GM12865 (cell line): ENCODE measurements around the gene KIF3A.

ENCODE experiments used
- DNase-seq: peaks from one replicate; pipeline ENCODE4 v3.0.0; 2010; ENCODE audit warnings: low read depth
- H3K4me3 ChIP-seq: 2 replicates; pipeline ENCODE4 v1.5.1; 2011; ENCODE audit warnings: mild to moderate bottlenecking, low read depth, low read length, control low read depth
- TF ChIP-seq, protein P1 (sequence below): IDR thresholded peaks from 2 replicates; pipeline ENCODE4 v1.5.1; 2011; ENCODE audit warnings: low read length, control low read depth, low read depth, inconsistent platforms; ENCODE audit not compliant: insufficient read depth; ENCODE audit errors: missing control alignments

Gene KIF3A

DNA sequence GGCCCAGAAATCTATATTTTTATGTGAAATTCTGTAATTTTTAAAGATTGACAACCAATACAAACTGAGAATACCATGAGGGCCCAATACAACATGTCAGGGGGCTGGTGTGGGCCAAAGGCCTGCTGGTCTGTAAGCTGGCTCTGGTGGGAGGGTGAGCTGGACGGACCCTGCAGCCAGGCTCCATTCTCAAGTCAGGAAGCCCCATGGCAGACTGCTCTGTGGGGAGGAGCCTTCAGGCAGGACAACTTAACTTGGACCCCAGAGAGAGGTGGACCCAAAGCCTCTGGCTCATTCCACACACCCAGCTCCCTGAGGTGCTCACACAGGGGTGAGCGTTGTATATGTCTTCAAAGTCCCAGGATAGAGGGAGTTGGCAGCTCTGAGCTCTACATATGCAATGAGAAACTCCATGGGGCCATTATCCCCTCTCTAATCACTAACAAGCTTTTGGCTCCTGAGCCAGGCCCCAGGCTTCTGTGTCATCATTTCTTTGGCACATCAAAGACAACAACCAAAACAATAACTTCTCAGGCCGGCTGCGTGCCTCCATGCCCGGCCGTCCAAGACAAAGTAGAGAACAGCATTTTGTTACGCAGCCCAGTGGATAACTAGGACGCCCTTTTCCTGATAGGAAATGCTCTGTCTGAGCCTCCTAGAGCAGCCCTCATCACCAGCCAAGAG, 33.3 kb upstream of the KIF3A start:
- TF ChIP-seq, protein P1, sequence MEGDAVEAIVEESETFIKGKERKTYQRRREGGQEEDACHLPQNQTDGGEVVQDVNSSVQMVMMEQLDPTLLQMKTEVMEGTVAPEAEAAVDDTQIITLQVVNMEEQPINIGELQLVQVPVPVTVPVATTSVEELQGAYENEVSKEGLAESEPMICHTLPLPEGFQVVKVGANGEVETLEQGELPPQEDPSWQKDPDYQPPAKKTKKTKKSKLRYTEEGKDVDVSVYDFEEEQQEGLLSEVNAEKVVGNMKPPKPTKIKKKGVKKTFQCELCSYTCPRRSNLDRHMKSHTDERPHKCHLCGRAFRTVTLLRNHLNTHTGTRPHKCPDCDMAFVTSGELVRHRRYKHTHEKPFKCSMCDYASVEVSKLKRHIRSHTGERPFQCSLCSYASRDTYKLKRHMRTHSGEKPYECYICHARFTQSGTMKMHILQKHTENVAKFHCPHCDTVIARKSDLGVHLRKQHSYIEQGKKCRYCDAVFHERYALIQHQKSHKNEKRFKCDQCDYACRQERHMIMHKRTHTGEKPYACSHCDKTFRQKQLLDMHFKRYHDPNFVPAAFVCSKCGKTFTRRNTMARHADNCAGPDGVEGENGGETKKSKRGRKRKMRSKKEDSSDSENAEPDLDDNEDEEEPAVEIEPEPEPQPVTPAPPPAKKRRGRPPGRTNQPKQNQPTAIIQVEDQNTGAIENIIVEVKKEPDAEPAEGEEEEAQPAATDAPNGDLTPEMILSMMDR = no peak
- H3K4me3 ChIP-seq = no peak overlapping the region
- no peak for DNase-seq

DNA sequence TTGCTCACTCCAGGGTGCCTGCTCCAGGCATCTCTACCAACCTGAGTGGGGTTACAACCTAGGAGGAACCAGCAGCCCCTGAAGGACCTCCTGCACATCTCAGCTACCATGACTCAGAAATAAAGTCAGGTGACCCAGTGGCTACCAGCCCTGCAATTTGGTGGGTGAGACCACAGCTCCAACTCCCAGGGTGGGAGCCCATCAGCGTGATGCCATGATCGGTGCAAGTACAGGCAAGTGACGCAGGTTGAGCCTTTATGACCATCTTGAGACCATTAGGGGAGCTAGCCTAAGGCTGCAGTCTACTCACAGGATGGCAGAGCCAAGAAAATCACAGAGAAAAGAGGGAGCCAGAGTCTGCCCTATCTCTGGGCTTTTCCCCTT, 31.1 kb upstream of the KIF3A start:
- H3K4me3 ChIP-seq = no peak overlapping the region
- TF ChIP-seq, protein P1 = no peak
- DNase-seq = no peak

DNA sequence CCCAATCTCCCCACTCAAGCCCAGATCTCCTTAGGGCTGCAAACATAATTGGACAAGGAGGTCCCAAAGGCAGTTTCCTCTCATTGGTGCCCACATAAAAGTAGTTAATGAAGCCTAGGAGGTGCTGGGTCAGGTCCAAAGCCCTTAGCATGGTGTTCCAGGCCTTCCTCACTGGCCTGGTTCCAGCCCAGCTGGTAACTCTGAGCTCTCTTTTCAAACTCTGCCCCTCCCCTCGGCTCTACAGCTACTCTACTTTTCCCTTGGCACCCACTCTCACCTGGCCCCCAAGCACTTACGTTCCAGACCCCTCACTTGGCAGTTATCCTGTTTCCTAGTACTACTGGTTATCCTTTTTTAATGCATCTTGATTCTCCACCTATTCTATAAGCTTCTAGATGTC, 29.8 kb upstream of the KIF3A start:
- no peak overlapping the region for H3K4me3 ChIP-seq
- DNase-seq = no peak
- TF ChIP-seq, protein P1 = no peak

DNA sequence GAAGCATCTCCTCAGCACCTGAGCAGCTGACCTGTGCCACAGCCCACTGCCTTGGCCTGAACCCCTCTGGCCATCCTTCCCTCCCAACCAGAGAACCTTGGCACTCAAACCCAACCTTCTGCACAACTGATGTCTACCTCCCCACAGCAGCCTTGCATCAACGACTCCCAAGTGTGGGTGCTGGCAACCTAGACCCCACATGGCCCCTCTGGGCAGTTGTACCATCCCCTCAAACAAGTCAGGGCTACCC, 29.4 kb upstream of the KIF3A start:
- DNase-seq = no peak
- TF ChIP-seq, protein P1 = no peak
- no peak overlapping the region for H3K4me3 ChIP-seq

DNA sequence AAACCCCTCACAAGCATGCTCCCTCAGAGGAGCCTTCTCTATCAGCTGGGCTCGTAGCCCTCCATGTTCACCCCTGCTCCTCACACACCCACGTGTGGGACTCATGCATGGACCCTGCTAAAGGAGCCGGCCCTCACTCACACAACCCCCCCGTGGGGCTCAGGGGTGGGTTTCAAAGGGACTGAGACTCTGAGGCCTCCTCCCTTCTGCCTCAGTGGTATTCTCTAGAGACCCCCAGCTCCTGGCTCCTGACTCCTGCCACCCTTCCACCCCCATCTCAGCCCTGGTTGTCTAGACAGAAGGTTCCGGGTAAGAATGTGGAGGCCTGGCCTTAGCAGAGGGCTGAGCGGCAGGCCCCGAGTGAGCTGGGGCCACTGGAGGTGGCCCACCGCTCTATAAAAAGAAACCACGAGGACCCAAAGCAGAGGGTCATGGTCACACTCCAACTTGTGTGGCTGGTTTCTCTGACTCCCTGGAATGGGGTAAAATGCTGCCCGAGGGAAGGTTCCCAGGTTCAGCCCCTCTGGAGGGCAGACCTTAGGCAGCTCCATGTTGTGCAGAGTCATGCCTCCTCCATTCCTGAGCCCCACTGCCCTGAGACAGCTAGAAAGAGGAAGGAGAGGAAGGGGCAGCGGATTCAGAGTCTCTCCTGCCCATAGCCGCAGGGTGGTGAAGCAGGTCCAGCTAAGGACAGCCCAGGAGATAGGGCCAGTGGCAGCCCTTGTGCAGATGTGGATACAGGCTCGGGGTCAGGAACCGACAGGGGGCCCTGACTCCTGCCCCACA, 28.9 kb upstream of the KIF3A start:
- TF ChIP-seq, protein P1 = no peak

DNA sequence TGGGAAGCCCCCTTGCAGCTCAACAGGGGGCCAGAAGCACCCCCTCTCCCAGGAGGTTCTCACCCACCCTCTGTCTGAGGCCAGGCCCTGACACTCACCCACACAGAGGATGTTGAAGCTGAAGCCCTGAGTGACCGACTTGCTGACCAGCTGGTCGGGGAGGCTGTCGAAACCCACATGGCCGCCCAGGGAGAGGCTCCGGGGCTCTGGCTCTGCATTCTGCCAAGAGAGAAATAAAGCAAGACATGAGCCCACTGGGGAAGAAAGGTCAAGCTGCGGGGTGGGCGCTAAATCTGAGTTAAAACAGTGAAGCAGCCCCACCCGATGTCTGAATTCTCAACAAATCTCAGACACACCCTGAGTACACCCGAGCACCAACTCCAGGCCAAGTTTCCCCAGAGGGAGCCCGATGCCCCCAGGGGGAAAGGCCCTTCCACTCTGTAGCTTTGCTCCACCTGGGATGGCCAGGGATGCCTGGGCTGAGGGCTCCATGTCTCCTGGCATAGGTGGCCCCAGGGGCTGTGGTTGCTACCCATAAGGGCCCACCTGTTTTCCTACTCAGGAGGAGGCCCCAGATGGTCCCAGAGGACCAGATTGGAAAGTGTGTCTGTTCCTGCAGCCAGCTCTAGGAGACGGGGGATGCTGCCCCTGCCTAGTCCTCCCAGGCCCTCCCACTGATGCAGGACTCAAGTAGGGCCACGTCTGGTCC, 28.1 kb upstream of the KIF3A start:
- no peak for DNase-seq
- TF ChIP-seq, protein P1 = no peak
- no peak overlapping the region for H3K4me3 ChIP-seq

More for the DNA sequence above, 28.9 kb upstream of the KIF3A start:
- no peak overlapping the region for H3K4me3 ChIP-seq
- no peak for DNase-seq
